Measurements from ENCODE around the gene OSBPL6.

The OSBPL6 gene

DNA sequence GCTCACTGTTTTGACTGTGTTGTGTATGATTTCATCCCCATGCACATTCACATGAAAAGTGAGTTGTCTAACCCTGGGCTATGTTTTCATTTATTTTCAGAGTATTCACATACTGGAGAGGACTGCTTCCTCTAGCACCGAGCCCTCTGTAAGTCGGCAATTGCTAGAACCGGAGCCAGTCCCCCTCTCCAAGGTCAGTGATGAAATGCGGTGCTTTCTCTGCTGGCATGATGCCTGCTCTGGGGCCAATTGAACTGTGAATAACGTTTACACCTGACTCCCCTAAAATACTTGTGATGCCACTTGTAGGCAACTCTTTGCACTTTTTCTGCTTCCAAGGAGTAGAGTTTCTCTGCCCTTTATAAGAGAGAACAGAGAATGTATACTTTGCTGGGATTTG is 129.8 kb downstream of the OSBPL6 start:
- no peak for DNase-seq

DNA sequence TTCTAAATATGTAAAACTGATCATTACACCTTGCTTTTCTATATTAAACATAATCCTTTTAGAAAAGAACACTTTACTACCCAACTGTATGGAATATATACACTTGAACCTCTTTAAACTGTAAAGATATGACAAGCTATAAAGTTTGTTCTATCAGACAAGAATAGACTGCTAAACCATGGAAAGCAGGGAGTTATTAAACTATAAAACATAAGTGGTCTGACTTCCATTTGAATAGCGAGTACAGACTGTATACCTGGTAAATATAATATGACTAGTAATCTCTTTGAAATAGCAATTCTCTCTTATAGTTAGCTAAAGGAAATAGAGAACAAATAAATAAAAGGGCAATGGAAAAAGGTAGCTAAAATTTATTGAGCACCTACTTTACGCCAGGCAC is 131.0 kb downstream of the OSBPL6 start:
- Histone ChIP-seq H3K4me2 (ENCODE audit: insufficient read depth, low read length) (no peak overlapping the region), H3K4me1 (ENCODE audit: insufficient read depth, low read length) (no peaks in the 10 kb centered on the region), H3K9ac (ENCODE audit: low read depth, low read length) (no peak overlapping the region), H3K27me3 (ENCODE audit: insufficient read depth, low read length, poor library complexity) (peaks cover 21% of the 10 kb centered on the region), H3K27ac (ENCODE audit: low read length) (no peak overlapping the region), H3K9me3 (ENCODE audit: insufficient read depth, low read length, severe bottlenecking) (no peaks in the 10 kb centered on the region), H4K20me1 (ENCODE audit: insufficient read depth, low read length) (no peaks in the 10 kb centered on the region), H3K4me3 (ENCODE audit: low read depth in 1 of 2, low read length in 2 of 2) (no peak overlapping the region), H3K79me2 (ENCODE audit: insufficient read depth, low read length) (no peaks in the 10 kb centered on the region), H3K36me3 (ENCODE audit: insufficient read depth, low read length) (no peaks in the 10 kb centered on the region), H2AFZ (ENCODE audit: low read depth, low read length) (no peak overlapping the region)
- TF ChIP-seq, protein P1, sequence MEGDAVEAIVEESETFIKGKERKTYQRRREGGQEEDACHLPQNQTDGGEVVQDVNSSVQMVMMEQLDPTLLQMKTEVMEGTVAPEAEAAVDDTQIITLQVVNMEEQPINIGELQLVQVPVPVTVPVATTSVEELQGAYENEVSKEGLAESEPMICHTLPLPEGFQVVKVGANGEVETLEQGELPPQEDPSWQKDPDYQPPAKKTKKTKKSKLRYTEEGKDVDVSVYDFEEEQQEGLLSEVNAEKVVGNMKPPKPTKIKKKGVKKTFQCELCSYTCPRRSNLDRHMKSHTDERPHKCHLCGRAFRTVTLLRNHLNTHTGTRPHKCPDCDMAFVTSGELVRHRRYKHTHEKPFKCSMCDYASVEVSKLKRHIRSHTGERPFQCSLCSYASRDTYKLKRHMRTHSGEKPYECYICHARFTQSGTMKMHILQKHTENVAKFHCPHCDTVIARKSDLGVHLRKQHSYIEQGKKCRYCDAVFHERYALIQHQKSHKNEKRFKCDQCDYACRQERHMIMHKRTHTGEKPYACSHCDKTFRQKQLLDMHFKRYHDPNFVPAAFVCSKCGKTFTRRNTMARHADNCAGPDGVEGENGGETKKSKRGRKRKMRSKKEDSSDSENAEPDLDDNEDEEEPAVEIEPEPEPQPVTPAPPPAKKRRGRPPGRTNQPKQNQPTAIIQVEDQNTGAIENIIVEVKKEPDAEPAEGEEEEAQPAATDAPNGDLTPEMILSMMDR (IDR thresholded peaks at IDR 0.05; ENCODE audit: borderline replicate concordance, extremely low read depth, low read length, poor library complexity, severe bottlenecking): no peak
- no peak for TF ChIP-seq EZH2 (IDR thresholded peaks at IDR 0.05; ENCODE audit: borderline replicate concordance, low read depth, low read length, severe bottlenecking)
- DNase-seq (no peak), ATAC-seq (ENCODE audit: insufficient read depth, low read depth) (no peak)

More for the DNA sequence above, 129.8 kb downstream of the OSBPL6 start:
- Histone ChIP-seq H3K9me3 (ENCODE audit: insufficient read depth, low read length, severe bottlenecking) (no peaks in the 10 kb centered on the region), H4K20me1 (ENCODE audit: insufficient read depth, low read length) (no peaks in the 10 kb centered on the region), H3K36me3 (ENCODE audit: insufficient read depth, low read length) (no peaks in the 10 kb centered on the region), H3K4me2 (ENCODE audit: insufficient read depth, low read length) (no peak overlapping the region), H2AFZ (ENCODE audit: low read depth, low read length) (no peak overlapping the region), H3K9ac (ENCODE audit: low read depth, low read length) (no peak overlapping the region), H3K27me3 (ENCODE audit: insufficient read depth, low read length, poor library complexity) (peaks cover 24% of the 10 kb centered on the region), H3K27ac (ENCODE audit: low read length) (no peak overlapping the region), H3K79me2 (ENCODE audit: insufficient read depth, low read length) (no peaks in the 10 kb centered on the region), H3K4me1 (ENCODE audit: insufficient read depth, low read length) (no peaks in the 10 kb centered on the region), H3K4me3 (ENCODE audit: low read depth in 1 of 2, low read length in 2 of 2) (no peak overlapping the region)
- no peak for TF ChIP-seq EZH2 (IDR thresholded peaks at IDR 0.05; ENCODE audit: borderline replicate concordance, low read depth, low read length, severe bottlenecking)
- TF ChIP-seq, protein P1 (IDR thresholded peaks at IDR 0.05; ENCODE audit: borderline replicate concordance, extremely low read depth, low read length, poor library complexity, severe bottlenecking): no peak
- no peak for ATAC-seq (ENCODE audit: insufficient read depth, low read depth)

DNA sequence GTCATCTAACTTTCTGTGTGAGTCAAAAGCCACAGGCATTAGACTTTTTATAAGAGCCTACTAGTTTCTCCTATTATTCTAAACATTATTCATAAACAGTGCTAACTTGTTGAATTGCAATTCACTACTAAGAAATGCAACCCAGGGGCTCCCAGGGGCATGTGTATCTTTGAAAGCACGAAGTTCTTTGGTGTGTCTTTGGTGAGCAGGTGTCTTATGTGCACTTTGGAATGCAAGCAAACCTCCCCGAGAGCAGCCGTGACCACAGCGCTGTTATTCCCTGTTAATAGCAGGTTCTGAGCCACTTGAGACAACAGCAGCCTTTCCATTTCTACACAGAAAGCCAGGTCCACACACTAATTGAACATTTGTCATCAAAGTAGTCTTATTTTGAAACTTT is 133.2 kb downstream of the OSBPL6 start:
- Histone ChIP-seq H3K27me3 (ENCODE audit: insufficient read depth, low read length, poor library complexity) (peaks cover 24% of the 10 kb centered on the region), H3K9ac (ENCODE audit: low read depth, low read length) (no peak overlapping the region), H3K36me3 (ENCODE audit: insufficient read depth, low read length) (no peaks in the 10 kb centered on the region), H3K4me3 (ENCODE audit: low read depth in 1 of 2, low read length in 2 of 2) (no peak overlapping the region), H3K27ac (ENCODE audit: low read length) (no peak overlapping the region), H3K79me2 (ENCODE audit: insufficient read depth, low read length) (no peaks in the 10 kb centered on the region), H3K4me1 (ENCODE audit: insufficient read depth, low read length) (no peaks in the 10 kb centered on the region), H4K20me1 (ENCODE audit: insufficient read depth, low read length) (no peaks in the 10 kb centered on the region), H3K9me3 (ENCODE audit: insufficient read depth, low read length, severe bottlenecking) (no peaks in the 10 kb centered on the region), H2AFZ (ENCODE audit: low read depth, low read length) (no peak overlapping the region), H3K4me2 (ENCODE audit: insufficient read depth, low read length) (no peak overlapping the region)
- TF ChIP-seq EZH2 (IDR thresholded peaks at IDR 0.05; ENCODE audit: borderline replicate concordance, low read depth, low read length, severe bottlenecking): no peak
- TF ChIP-seq, protein P1 (IDR thresholded peaks at IDR 0.05; ENCODE audit: borderline replicate concordance, extremely low read depth, low read length, poor library complexity, severe bottlenecking): no peak
- ATAC-seq (ENCODE audit: insufficient read depth, low read depth) (no peak), DNase-seq (no peak)

DNA sequence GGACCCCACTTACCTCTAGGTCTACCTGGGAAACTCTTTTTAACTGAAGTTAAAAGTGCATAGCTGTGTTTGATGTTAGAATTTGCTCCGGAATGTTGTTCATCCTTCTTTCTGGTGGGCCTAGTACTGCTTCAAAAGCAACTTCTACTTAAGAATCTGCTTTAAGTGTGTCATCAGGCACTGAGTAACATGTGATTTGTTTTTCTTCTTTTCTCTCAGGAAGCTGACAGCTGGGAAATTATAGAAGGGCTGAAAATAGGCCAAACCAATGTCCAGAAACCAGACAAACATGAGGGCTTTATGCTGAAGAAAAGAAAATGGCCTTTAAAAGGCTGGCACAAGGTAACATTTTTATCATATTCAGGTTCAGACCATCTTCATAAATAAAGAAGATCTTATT is 133.7 kb downstream of the OSBPL6 start:
- Histone ChIP-seq H3K79me2 (ENCODE audit: insufficient read depth, low read length) (no peaks in the 10 kb centered on the region), H3K4me2 (ENCODE audit: insufficient read depth, low read length) (no peak overlapping the region), H3K9ac (ENCODE audit: low read depth, low read length) (no peak overlapping the region), H3K27me3 (ENCODE audit: insufficient read depth, low read length, poor library complexity) (peaks cover 24% of the 10 kb centered on the region), H4K20me1 (ENCODE audit: insufficient read depth, low read length) (no peaks in the 10 kb centered on the region), H2AFZ (ENCODE audit: low read depth, low read length) (no peak overlapping the region), H3K27ac (ENCODE audit: low read length) (no peak overlapping the region), H3K36me3 (ENCODE audit: insufficient read depth, low read length) (no peaks in the 10 kb centered on the region), H3K4me1 (ENCODE audit: insufficient read depth, low read length) (no peaks in the 10 kb centered on the region), H3K9me3 (ENCODE audit: insufficient read depth, low read length, severe bottlenecking) (no peaks in the 10 kb centered on the region), H3K4me3 (ENCODE audit: low read depth in 1 of 2, low read length in 2 of 2) (no peak overlapping the region)
- TF ChIP-seq, protein P1 (IDR thresholded peaks at IDR 0.05; ENCODE audit: borderline replicate concordance, extremely low read depth, low read length, poor library complexity, severe bottlenecking): no peak
- TF ChIP-seq EZH2 (IDR thresholded peaks at IDR 0.05; ENCODE audit: borderline replicate concordance, low read depth, low read length, severe bottlenecking): no peak
- no peak for DNase-seq
- ATAC-seq (ENCODE audit: insufficient read depth, low read depth): no peak
